ENCODE measurements around the gene RIPOR2.
"Not testable (repeated sequence)": the region's sequence is repeated elsewhere in the genome, so short reads cannot be mapped to it uniquely, and the experiment has no call there.

RIPOR2 gene

GRCh38 chr6:24925661-24926060 lies 10.1 kb downstream of the RIPOR2 start:
- DNase-seq, result no peak

- DNase-seq, result peak; percentile 58
These were observed 11.0 kb downstream of the RIPOR2 start for GRCh38 chr6:24924580-24925356.

- DNase-seq, result peak; percentile 76
These were observed 11.8 kb downstream of the RIPOR2 start for GRCh38 chr6:24923885-24924401.

DNA sequence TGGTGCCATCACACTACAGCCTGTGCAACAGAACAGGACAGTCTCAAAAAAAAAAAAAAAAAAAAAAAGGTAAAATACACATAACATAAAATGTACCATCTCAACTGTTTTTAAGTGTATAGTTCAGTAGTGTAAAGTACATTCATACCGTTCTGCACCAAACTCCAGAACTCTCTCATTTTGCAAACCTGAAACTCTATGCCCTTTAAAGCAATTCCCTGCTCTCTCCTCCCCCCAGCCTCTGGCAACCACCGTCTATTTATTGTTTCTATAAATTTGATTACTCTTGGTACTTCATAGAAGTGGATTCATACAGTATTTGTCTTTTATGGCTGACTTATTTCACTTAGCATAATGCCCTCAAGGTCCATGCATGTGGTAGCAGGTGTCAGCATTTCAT lies 12.9 kb downstream of the RIPOR2 start:
- DNase-seq, result no peak

- DNase-seq, result no peak
These were observed 13.6 kb downstream of the RIPOR2 start for GRCh38 chr6:24922170-24922569.

GRCh38 chr6:24920136-24920535 lies 15.6 kb downstream of the RIPOR2 start:
- DNase-seq, result no peak

- no peak for DNase-seq
These were observed 16.5 kb downstream of the RIPOR2 start for GRCh38 chr6:24919056-24919892.

DNA sequence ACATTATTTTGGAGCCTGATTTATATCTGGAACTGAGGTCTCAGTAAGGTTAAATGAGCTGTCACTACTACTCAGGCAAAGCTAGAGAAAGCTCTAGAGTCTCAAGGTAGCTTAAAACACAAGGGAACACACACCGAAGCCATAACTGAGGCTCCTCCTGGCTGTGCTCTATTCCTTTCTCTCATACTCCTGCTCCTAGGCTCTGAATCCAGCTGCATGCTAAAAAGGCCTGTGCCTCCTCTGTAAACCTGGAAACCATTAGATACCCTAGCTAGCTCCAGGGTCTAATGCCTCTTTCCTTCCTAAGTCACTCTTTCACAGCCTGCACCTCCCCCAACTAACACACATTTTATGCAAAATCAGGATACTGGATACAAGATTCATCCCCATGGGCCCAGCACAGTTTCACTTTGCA lies 17.1 kb downstream of the RIPOR2 start:
- DNase-seq, result no peak

DNA sequence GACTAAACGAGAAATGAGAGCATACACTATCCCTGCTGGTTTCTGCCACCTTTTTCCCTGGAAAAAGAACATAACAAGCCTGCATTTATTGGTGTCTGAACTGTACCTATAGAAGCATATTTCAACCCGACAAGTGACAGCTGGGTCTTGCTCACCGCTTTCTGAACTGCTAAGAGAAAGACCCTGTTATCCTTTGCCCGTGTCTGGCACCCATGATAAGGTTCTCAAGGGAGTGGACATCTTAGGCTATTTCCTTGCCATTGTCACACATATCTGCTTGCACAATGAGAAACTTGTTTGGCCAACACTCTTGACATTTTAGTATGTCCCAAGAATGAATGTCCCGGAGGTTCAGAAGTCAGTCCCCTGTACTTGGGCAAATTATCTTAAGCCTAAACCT lies 19.3 kb downstream of the RIPOR2 start:
- no peak for DNase-seq

DNA sequence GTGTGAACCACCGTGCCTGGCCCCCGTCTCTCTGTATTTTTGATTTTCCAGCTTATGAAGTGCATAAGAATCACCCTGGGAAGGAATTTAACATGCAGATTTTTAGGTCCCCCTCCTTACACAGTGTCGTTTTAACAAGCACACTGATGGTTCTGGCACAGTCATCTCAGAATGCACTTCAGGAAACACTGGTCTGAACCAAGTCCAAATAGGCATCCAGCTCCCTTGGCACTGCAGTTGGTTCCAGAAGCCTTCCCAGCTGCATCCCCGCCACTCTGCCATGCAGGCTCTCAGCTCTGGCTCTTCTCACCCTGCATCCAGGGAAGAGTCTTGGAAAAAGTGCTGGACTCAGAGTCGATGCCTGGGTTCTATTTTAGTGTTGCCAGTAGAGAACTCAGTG lies 20.1 kb downstream of the RIPOR2 start:
- no peak for DNase-seq

DNA sequence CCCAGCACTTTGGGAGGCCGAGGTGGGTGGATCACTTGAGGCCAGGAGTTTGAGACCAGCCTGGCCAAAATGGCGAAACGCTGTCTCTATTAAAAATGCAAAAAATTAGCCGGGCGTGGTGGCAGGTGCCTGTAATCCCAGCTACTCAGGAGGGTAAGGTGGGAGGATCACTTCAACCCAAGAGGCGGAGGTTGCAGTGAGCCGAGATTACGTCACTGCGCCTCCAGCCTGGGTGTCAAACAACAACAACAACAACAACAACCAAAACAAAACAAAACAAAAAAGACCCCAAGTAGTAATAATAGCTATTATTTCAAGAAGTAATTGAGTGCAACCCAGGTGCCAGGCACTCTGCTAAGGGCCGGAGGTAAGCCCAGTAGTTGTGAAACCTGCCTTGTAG lies 21.7 kb downstream of the RIPOR2 start:
- DNase-seq, result not testable (repeated sequence)

GRCh38 chr6:24911796-24912382 lies 23.9 kb downstream of the RIPOR2 start:
- DNase-seq, result no peak

DNA sequence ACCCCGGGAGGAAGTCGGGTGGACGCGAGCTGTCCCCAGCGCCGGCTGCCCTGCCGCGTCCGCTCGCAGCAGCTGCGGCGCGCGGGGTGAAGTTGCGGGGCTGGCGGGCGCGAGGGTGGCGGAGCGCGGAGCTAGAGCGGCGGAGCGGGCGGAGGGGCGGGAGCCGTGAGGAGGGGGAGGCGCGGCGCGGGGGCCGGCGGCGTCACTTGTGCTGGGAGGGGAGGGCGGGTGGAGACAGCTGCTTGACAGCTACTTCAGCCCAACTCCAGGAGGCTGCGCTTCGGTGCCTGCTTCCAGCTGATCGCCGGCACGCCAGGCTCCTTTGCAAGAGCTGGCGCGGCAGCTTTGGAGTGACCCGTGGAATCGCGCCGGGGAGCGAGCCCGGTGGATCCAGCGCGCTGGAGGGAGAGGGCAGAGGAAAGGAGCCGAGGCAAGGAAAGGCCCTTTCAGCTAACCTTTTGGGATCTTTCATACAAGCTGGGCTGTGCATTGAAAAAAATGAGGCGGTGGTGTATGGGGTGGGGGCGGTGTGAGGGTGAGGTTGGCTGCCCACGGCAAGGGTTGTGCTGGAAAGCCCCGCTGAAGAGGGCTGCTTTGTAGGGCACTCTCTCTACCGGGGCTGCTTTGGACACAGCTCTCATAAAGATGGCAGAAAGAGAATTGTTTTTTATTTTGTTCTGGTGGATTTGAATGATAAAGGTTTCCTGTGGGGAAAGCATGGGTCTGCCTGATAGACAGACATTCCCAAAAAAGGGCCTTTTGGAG lies 24.6 kb downstream of the RIPOR2 start:
- DNase-seq, result peak; percentile 45

- DNase-seq, result no peak
These were observed 25.3 kb downstream of the RIPOR2 start for GRCh38 chr6:24910331-24910960.

- peak; percentile 52 for DNase-seq
These were observed 26.2 kb downstream of the RIPOR2 start for GRCh38 chr6:24909241-24910216.

DNA sequence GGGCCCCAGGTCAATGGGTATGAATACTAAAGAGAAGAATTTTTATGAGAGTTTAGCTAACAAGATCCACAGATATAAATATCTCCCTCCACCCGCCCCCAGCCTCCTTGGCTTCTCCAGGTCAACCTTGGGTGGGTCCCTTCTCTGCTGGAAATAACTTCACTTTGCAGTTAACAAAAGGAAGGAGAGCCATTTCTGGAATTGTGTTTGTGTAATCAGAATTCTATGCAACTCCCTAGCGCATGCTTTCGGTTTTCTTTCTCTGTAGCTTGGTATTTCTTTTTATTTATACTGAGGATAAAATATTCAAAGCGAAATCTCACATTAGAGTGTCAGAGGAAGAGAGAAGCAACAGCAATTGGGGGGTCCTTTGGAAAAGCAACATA lies 27.1 kb downstream of the RIPOR2 start:
- peak; percentile 42 for DNase-seq

GRCh38 chr6:24907919-24908649 lies 27.7 kb downstream of the RIPOR2 start:
- DNase-seq, result no peak

- no peak for DNase-seq
These were observed 29.4 kb downstream of the RIPOR2 start for GRCh38 chr6:24906314-24906713.

DNA sequence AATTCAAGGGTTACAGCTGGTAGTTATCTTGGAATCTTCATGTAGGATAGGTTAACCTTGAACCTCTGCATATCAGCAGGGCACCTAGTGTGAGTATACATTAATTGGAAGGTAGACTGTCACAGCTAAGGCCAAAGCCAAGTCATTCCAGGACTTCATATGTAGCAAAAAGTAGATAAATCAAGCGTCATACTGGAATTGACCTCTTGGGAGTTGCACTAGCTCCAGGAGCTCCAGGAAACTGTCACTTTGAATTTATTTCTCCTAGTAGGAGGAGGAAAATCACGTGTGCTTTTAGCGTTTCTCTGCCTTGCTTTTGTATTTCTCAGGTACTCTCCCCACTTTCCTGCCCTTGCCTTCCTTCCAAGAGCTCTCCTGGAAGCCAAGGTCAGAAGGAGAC lies 30.3 kb downstream of the RIPOR2 start:
- no peak for DNase-seq

GRCh38 chr6:24903681-24904080 lies 32.1 kb downstream of the RIPOR2 start:
- no peak for DNase-seq
